HG03139 (cell line): ENCODE results near the gene TAMALIN.
A peak's percentile ranks its signal among the peaks of the same experiment; 100 is the strongest.

Experiments used
- ATAC-seq: cut with Tn5 transposase; IDR thresholded peaks from one replicate; pipeline ENCODE4 v1.9.1; 2021; ENCODE audit not compliant: unreplicated experiment

The TAMALIN gene

DNA sequence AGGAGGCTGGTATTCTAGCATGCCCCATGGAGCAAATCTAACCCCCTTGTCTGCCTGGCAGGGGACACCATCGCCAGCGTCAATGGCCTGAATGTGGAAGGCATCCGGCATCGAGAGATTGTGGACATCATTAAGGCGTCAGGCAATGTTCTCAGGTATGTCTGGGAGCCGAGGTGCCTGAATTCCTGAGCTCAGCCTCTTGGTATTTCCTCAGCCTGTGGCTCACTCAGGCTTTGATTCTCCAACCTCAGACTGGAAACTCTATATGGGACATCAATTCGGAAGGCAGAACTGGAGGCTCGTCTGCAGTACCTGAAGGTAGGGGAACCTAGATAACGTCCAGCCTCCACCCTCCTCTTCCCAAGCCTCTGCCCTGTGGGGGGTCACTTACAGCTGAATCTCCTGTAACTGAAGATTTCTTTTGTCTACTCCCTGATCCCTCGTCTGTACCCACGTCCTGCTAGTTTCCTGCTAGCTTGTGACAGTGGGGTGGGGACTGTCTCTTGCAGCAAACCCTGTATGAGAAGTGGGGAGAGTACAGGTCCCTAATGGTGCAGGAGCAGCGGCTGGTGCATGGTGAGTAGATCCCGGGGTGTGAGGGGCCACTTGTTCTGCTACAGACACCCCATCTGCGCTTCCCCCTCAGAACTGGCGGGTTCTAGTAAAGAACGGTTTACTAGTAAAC is 7.0 kb downstream of the TAMALIN start:
- ATAC-seq: no peak

DNA sequence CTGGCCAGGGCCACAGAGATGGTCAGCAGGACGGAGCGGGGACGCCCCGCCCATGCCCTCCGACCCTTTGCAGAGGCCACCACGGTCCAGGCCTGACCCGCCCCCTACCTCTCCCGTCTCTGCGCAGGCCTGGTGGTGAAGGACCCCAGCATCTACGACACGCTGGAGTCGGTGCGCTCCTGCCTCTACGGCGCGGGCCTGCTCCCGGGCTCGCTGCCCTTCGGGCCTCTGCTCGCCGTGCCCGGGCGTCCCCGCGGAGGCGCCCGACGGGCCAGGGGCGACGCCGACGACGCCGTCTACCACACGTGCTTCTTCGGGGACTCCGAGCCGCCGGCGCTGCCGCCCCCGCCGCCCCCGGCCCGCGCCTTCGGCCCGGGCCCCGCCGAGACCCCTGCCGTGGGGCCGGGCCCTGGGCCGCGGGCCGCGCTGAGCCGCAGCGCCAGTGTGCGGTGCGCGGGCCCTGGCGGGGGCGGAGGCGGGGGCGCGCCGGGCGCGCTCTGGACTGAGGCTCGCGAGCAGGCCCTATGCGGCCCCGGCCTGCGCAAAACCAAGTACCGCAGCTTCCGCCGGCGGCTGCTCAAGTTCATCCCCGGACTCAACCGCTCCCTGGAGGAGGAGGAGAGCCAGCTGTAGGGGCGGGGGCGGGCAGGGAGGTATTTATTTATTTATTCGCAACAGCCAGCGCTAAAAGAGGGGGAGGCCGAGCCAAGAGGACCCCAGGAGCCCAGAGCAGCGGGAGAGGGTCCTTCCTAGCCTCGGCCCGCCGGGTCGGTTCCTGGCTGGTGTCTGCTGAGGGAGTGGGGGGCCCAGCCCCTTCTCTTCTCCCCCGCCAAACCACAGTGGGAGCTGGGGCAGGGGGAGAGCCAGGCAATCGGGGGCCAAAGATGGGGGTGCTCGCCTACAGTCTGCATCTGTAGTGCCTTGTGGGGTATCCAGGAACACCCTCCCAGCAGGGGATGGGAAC is 8.1 kb downstream of the TAMALIN start:
- ATAC-seq: no peak

- no peak for ATAC-seq
These were observed 8.8 kb downstream of the TAMALIN start for GRCh38 chr12:52015532-52016041.

GRCh38 chr12:52018433-52019112 is 11.8 kb downstream of the TAMALIN start:
- ATAC-seq: no peak

DNA sequence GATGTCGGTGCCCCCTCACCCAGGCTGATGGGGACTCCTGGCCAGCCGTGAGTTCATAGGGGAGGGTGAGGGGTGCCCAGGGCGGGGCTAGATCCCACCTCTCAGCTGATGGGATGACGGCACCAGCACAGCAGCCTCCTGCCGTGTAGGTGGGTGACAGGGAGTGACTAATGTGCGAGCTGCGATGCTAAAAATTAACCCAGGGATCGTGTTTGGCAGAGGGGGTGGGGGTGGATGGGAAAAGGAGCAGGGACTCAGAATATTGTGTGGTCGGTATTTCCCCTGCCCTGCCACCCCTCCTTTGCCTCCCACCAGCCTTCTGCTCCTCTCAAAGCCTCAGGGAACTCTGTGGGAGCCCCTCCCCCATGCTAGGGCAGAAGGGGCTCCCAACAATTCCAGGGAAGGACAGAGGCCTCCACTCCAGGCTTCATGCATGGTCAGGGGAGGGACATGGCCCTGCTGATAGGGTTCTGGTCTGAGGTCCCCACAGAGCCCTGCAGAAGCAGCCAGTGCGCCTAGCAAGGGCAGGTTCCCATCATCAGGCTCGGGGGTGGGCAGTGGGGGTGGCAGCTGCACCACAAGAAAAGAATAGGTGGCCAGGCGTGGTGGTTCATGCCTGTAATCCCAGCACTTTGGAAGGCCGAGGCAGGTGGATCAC is 12.5 kb downstream of the TAMALIN start:
- no peak for ATAC-seq

DNA sequence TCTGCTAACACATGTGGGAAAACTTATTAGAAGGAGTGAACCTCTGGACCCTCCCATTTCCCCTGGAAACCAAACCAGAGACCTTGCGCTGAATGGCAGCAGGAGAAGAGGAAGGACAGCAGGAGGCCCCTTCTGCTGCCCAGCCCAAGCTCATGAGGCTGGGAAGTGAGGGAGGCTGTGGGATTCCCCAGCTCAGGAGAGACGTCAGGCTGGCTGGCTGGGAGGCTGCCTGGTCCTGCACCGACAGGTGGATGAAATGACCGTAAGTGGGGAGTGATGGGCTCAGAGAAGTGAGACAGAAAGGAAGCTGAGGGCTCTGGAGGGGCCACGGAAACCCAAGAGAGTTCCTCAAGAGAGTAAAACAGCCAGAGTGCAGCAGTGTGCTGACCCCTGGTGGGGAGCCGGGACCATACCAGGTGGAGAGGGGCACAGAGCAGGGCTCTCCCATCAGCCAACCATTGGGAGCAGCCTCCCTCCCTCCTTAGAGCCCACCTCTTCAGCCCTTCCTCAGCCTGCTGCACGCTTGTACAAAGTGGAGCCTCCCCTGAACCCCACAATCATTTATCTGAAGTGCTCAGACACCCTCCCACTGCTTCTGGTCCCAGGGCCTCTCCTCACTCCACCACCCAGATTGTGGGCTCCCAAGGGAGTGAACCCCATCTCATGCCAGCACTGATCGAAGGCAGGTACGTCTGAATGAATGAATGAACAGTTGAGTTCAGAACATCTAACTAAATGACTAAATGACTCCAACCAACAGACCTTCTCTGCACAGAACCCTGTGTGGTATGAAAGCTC is 14.0 kb downstream of the TAMALIN start:
- ATAC-seq: no peak

- no peak for ATAC-seq
These were observed 16.1 kb downstream of the TAMALIN start for GRCh38 chr12:52022841-52023181.

DNA sequence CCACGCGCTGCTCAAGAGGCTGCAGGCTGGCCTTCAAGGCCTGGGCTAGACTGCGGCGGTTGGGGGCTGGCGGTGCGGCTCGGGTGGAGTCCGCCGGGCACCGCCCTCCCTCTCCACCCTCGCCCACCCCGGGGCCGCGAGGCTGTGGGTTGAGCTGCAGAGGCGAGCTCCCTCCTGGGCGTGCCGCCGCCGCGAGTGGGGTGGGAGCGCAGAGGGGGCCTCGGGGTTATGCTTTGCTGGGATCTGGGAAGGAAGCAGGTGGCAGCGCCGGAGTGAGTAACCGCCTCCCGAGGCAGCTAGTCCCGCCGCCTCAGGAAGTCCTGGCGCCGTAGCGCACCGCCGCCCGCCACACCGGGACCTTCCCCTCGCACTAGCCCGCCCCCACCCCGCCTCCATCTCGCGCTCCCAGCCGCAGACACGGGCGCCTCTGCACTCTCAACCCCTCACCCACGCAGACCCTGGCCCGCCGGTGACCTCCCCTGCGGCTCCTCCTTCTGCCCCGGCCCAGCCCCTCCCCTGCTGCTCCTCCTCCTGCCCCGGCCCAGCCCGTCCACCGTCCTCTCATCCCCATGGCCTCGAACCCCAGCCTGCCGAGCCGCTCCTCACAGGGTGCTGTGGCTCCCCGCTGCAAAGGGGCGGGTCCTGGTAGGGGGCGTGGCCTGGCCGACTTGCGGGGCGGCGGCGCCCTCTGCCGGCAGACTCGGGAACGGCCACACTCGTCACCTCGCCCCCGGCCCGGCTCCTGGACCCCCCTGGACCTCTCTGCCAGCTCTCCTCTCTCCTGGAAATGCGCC is 16.6 kb downstream of the TAMALIN start:
- ATAC-seq: no peak

DNA sequence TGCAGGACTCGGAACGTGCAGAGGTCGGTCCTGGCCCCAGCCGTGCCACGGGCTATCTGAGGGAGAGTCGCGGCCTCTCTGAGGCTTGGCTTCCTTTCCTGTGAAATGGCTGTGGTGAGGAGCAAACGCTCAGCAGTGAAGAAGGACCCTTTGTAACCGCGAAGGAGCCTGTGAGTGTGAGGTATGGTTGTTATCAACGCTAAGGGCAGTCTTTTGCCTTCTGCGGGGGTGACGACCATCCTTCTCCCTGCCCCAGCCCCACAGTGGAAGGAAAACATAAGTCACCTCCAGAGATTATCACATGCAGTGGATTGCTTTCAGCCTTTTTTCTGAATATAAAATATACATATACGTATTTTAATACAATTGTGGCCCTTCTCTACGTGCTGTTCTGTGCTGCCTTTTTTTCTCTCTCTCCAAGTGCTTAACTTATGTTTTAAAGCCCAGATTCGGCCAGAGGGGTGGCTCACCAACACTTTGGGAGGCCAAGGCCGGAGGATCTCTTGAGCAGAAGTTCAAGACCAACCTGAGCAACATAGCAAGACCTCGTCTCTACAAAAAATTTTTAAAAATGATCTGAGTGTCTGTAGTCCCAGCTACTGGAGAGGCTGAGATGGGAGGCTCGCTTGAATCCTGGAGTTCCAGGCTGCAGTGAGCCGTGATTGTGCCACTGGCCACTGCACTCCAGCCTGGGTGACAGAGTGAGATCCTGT is 17.4 kb downstream of the TAMALIN start:
- no peak for ATAC-seq

DNA sequence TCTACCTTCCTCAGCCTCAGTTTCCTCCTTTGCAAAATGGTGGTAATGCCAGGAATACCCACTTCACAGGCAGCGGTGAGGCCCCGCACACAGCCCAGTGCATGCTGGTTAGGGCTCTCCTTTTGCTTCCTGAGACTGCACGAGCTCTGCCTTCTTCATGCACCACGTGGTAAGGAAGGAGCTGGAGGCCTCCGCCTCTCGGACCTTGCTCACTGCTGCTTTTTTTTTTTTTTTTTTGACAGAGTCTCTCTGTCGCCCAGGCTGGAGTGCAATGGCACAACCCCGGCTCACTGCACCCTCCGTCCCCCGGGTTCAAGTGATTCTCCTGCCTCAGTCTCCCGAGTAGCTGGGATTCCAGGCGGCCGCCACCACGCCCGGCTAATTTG is 18.1 kb downstream of the TAMALIN start:
- ATAC-seq: no peak

DNA sequence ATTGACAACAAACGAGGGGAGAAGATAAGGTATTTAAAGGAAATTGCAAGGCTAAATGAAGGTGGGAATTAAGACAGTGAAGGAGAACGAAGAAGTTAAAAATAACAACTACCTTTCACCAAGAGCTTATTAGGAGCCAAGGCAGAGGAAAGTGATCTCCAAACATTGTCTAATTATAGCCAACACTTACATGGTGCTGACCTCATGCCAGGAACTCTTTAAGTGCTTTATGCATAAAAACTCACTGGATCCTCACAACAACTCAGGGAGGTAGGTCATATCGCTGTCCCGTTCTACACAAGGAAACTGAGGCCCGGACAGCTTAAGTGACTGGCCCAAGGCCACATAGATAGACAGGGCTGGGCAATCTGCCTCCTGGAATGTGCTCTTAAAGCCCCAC is 19.5 kb downstream of the TAMALIN start:
- no peak for ATAC-seq

DNA sequence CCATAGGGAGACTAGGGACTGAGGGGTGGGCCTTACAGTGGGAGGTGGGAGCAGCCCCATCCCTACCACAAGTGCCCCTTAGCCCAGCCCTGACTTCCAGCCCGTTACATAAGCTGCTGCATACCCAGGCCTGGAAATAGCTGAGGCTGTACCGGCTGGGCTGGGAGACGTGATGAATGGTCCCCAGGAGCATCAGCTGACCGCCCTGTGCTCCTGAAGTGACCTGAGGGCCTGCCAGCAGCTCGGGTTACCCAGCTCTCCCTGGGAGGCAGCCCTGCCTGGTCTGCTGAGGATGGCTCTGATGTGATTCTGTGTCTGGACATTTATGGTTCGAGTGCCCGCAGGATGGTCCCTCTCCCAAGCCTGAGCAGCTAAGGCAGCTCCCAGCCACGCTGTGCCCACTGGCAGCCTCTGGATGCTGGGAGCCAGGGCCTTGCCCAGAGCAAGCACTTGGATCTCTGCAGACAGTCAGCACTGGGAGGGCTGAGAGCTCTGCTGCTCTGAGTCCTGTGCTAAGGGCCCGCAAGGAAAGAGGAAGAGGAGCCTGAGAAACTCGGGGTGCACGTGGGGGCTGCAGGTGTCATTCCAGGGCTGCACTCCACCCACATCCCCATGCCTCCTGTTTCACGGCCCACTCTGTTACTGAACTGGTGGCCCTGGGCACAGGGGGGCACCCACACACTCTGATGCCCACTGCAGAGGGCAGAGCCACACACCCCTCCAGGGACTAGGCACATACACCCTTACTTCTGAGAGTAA is 20.5 kb downstream of the TAMALIN start:
- no peak for ATAC-seq

- ATAC-seq: no peak
These were observed 22.9 kb downstream of the TAMALIN start for GRCh38 chr12:52029685-52030084.

DNA sequence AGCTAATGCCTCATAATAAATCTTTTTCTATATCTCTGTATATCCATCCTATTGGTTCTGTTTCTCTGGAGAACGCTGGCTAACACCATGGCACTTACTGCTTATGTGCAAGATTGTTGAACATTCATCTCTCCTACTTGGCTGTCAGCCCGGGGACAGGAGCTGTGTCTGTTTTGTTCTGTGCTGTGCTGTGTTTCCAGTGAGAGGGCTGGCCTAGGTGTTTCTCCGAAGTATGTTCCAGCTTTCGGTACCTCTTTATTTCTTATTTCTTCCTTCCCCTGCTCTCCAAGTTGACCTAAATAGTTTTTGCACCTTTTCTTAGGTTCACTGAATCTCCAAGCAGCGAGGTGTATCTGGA is 25.7 kb downstream of the TAMALIN start:
- no peak for ATAC-seq

GRCh38 chr12:52032804-52033445 is 26.2 kb downstream of the TAMALIN start:
- peak; percentile 84 for ATAC-seq

DNA sequence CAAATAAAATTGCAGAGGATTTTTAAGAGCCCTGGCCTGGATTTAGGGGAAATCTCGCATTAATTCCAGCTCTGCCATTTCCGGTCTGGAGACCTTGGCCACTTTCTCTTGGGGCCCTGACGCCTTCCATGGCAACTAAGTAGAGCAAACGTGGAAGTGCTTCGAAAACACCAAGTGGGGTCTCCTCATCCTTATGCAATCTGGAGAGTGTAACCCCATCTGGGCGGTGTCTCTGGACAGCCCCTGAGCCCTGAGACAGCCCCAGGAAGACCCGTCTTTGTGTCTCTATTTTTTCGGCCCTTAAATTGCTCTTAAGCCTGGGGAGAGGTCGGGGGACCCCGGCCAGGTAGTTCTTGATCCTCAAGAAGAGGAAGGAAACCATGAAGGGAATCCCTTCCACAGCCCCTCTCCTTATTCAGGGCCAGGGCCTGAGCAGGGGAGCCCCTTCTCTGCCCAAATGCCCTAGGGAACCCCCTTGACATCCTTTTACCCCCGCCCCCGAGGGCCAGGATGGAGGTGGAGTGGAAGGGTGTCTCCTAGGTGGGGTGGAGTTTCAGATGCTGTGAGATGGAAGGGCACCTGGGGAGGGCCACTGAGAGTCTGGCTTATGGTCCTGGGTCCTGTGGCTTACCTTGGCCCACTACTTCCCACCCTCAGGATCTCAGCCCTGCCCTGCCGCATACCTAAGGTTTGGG is 26.8 kb downstream of the TAMALIN start:
- ATAC-seq: no peak

DNA sequence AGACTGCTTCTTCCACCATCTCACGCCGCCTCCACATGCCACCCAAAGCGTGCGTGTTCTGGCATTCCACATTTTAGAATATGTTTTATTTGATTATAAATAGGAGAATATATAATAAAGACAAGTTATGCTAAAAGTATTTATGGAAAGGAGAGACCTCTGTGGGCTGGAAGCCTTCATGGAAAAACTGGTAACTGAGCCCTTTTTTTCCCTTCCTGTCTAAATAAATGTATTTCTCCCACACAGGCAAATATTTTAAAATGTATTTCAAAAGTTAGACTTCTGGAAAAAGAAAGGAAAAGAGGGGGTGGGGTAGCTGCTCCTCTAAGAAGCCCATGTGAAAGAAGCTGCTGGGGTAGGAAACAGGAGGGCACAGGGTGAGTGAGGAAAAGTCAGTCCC is 28.4 kb downstream of the TAMALIN start:
- no peak for ATAC-seq
